Lower lobe of right lung (tissue), 2 donors: ENCODE data around the gene EXOC3L4. TPM values are rescaled to one million over a fixed set of nuclear protein-coding genes. Genes with fewer than 3 reads are reported as not detected.

ENCODE experiments used
- ATAC-seq, 2 donors: fragments of 200-7000 bp; cut with Tn5 transposase; one replicate each; pipeline ENCODE4 v1.9.1; 2020 to 2022; ENCODE audit warnings: mild to moderate bottlenecking in 2 of 2, moderate library complexity in 2 of 2
- DNase-seq: peaks from one replicate; pipeline ENCODE4 v3.0.0-alpha.2; 2020
- H3K27ac ChIP-seq: fragments of 200-600 bp; one replicate; pipeline ENCODE4 v1.8.0; 2022
- H3K27me3 ChIP-seq: fragments of 200-600 bp; one replicate; pipeline ENCODE4 v1.8.0; 2022; ENCODE audit warnings: low read depth
- H3K36me3 ChIP-seq: fragments of 200-600 bp; one replicate; pipeline ENCODE4 v1.8.0; 2022; ENCODE audit warnings: mild to moderate bottlenecking
- H3K4me1 ChIP-seq: fragments of 200-600 bp; one replicate; pipeline ENCODE4 v1.8.0; 2022
- H3K4me3 ChIP-seq: fragments of 200-600 bp; one replicate; pipeline ENCODE4 v1.8.0; 2022; ENCODE audit warnings: mild to moderate bottlenecking
- H3K9me3 ChIP-seq: fragments of 200-600 bp; one replicate; pipeline ENCODE4 v1.8.0; 2022
- intact Hi-C: fragments of 100-400 bp; cut with DNase I; formaldehyde crosslinking; loops from one replicate; pipeline ENCODE4 v1.11.0; 2022
- total RNA-seq: library from RNA; stranded (reverse); fragmentation: NEBNext Ultra II Directional; extraction: Animal tissue kit (Norgen Biotek cat#: 25700); gene quantifications from one replicate; pipeline ENCODE4 v1.2.1, GENCODE V29; 2021
- TF ChIP-seq, protein P1 (sequence below): fragments of 200-600 bp; IDR thresholded peaks from one replicate; pipeline ENCODE4 v1.8.0; 2022; ENCODE audit warnings: antibody characterized with exemption, mild to moderate bottlenecking
- donor health status: DM: no; HTN: yes; CAD: no; lungs with severe emphysema.

EXOC3L4 gene
- total RNA-seq, 1 donor from 2014 or later, result 3.6 TPM

DNA sequence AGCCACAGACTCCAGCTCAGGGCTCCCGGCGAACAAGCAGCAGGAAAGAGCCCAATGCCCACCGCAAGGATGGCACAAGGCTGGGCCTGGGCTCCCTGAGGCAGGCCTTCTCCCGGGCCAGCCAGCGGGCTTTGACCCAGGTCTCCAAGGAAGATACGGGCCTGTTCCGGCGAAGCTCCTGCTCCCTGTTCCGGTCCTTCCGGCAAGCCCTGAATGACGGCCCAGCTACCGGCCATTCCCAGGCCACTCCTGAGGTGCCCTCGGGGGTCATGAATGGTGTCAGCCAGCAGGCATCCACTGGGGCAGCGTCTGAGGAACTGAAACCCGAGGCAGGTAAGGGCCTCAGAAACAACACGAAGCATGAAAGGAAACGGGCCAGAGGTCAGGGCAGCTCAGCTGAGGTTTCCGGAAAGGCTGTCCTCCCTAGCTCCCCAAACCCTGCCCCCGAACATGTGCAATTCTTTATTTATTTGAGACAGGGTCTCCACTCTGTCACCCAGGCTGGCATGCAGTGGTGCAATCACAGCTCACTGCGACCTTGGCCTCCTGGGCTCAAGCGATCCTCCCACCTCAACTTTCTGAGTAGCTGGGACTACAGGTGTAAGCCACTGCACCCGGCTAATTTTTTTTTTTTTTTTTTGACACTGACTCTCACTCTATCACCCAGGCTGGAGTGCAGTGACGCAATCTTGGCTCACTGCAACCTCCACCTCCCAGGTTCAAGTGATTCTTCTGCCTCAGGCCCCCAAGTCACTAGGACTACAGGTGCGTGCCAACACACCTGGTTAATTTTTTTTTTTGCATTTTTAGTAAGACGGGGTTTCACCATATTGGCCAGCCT lies 6.0 kb downstream of the EXOC3L4 start:
- Histone ChIP-seq H3K27me3 (peaks cover 55% of the 10 kb centered on the region), H3K36me3 (no peaks in the 10 kb centered on the region), H3K4me1 (peaks cover 30% of the 10 kb centered on the region), H3K4me3 (no peak overlapping the region), H3K9me3 (no peaks in the 10 kb centered on the region), H3K27ac (no peak overlapping the region)
- TF ChIP-seq, protein P1, sequence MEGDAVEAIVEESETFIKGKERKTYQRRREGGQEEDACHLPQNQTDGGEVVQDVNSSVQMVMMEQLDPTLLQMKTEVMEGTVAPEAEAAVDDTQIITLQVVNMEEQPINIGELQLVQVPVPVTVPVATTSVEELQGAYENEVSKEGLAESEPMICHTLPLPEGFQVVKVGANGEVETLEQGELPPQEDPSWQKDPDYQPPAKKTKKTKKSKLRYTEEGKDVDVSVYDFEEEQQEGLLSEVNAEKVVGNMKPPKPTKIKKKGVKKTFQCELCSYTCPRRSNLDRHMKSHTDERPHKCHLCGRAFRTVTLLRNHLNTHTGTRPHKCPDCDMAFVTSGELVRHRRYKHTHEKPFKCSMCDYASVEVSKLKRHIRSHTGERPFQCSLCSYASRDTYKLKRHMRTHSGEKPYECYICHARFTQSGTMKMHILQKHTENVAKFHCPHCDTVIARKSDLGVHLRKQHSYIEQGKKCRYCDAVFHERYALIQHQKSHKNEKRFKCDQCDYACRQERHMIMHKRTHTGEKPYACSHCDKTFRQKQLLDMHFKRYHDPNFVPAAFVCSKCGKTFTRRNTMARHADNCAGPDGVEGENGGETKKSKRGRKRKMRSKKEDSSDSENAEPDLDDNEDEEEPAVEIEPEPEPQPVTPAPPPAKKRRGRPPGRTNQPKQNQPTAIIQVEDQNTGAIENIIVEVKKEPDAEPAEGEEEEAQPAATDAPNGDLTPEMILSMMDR, result no peak
- intact Hi-C loops, result loop anchor here (10.0 kb wide), 1 partner anchor 194 kb away; no protein-coding TSS in a partner anchor
- ATAC-seq (no peak), DNase-seq (no peak)

DNA sequence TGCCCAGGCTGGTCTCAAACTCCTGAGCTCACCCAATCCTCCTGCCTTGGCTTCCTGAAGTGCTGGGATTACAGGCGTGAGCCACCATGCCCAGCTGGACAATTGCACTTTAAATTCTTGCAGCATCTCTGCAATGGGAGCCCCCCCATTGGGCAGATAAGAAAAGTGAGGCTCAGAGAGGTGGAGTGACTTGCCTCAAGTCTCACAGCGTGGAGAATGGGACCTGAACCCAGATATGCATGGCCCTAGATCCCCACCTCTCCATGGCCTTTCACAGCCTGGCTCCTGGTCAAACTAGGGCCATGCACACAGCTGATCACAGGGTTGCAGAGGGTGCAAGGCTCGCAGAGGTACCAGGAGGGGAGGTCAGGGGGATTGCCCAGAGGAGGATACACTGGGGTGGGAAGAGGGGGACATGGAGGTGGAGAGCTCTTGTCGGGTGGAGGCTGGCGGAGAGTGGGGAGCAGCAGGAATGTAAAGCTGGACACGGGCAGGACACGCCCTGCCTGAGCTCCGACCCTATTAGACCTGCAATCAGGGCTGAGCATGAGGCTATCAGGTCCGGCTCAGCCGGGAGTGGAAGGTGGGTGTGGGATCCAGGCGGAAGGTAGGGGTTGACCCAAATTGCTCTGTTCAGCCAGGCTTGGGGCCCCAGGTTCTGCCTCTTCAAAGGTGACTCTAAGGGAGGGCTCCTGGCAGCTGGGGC lies 6.9 kb downstream of the EXOC3L4 start:
- DNase-seq (no peak), ATAC-seq (no peak)
- Histone ChIP-seq H3K4me3 (no peak overlapping the region), H3K27me3 (peaks cover 55% of the 10 kb centered on the region), H3K4me1 (peaks cover 30% of the 10 kb centered on the region), H3K9me3 (no peaks in the 10 kb centered on the region), H3K36me3 (no peaks in the 10 kb centered on the region), H3K27ac (no peak overlapping the region)
- intact Hi-C loops, result loop anchor here (10.0 kb wide), 1 partner anchor 193 kb away; no protein-coding TSS in a partner anchor
- TF ChIP-seq, protein P1, result no peak

DNA sequence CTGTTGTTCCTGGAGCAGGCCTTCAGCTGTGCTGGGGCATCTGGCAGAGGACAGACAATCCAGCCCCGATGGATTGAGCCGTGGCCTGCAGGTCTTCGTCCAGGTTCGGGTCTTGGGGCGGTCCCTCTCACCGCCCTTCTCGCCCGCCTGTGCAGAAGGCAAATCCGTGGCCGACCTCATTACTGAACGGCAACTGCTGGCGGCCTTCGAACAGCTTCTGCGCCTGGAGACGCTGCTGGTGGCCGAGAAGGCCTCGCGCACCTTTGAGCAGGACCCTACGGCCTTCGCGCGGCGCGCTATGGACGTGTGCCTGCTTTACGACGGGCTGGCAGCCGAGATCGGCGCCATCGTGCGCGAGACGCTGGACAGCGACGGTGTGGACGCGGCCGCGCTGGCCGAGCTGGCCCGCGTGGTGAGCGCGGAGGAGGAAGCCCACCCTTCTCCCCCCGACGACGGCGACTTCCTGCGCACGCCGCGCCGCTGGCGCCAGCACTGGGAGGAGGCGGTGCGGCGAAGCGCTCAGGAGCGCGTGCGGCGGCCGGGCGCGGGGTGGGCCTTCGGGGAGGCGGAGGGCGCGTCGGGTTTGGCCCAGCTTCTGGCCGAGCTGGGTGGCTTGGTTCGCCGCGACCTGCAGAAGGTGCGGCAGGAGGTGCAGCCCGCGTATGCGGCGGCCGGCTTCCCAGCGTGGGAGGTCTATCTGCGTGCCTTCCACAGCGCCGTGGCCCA lies 7.6 kb downstream of the EXOC3L4 start:
- intact Hi-C loops, result loop anchor here (10.0 kb wide), 1 partner anchor 193 kb away; no protein-coding TSS in a partner anchor
- no peaks in the 10 kb centered on the region for H3K9me3 ChIP-seq
- no peaks in the 10 kb centered on the region for H3K36me3 ChIP-seq
- ATAC-seq (no peak), DNase-seq (no peak)
- TF ChIP-seq, protein P1, result no peak
- H3K27me3 ChIP-seq, result peaks cover 55% of the 10 kb centered on the region
- H3K4me1 ChIP-seq, result peaks cover 30% of the 10 kb centered on the region
- no peak overlapping the region for H3K27ac ChIP-seq
- peak overlapping the region; percentile 8 for H3K4me3 ChIP-seq

DNA sequence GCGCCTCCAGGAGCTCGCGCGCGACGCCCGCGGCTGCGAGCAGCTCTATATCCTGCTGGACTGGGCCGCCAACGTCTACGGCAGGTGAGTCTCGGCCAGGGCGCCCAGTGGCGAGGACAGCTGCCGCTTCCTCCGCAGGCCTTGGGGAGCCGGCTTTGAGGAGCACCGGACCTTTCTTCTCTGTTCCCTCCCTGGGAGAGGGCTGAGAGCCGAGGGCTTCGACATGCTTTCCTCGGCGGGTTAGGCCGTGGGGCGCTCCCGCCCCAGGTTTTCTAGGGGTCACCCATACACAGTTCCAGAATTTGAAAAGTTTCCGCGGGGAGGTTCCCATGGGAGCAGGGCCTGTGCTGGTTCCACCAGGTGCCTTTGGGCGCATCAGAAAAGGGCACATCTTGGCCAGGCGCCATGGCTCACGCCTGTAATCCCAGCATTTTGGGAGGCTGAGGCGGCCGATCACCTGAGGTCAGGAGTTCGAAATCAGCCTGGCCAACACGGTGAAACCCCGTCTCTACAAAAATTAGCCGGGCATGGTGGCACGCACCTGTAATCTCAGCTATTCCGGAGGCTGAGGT lies 8.2 kb downstream of the EXOC3L4 start:
- H3K4me3 ChIP-seq, result no peak overlapping the region
- intact Hi-C loops, result loop anchor here (10.0 kb wide), 1 partner anchor 192 kb away; no protein-coding TSS in a partner anchor
- H3K9me3 ChIP-seq, result no peaks in the 10 kb centered on the region
- H3K27me3 ChIP-seq, result peaks cover 55% of the 10 kb centered on the region
- H3K4me1 ChIP-seq, result peaks cover 30% of the 10 kb centered on the region
- H3K36me3 ChIP-seq, result no peaks in the 10 kb centered on the region
- DNase-seq (no peak), ATAC-seq (no peak)
- TF ChIP-seq, protein P1, result no peak
- no peak overlapping the region for H3K27ac ChIP-seq
